ENCODE data around the gene PXK.
A peak's percentile ranks its signal among the peaks of the same experiment; 100 is the strongest.

The PXK gene

GRCh38 chr3:58394339-58394738 lies 61.6 kb downstream of the PXK start:
- no peak overlapping the region for H3K4me2 ChIP-seq (ENCODE audit: low read length, poor library complexity, severe bottlenecking)
- no peaks in the 10 kb centered on the region for H3K79me1 ChIP-seq (replicated peaks; ENCODE audit: low read length, poor library complexity, severe bottlenecking)
- H3K9me3 ChIP-seq (ENCODE audit: control insufficient read depth, low read length): no peaks in the 10 kb centered on the region
- H2BK15ac ChIP-seq (ENCODE audit: low read depth, poor library complexity, severe bottlenecking): no peak overlapping the region
- H2BK12ac ChIP-seq (ENCODE audit: low read length in 2 of 2): no peak overlapping the region
- no peak overlapping the region for H3K18ac ChIP-seq (ENCODE audit: low read depth in 1 of 2, low read length in 2 of 2)
- H3K9ac ChIP-seq (ENCODE audit: low read length): no peak overlapping the region
- H2AK5ac ChIP-seq (ENCODE audit: low read length, severe bottlenecking): no peak overlapping the region
- no peak overlapping the region for H2AFZ ChIP-seq (ENCODE audit: low read depth, low read length)
- peaks cover 18 to 63% of the 10 kb centered on the region in 2 experiments for H3K36me3 ChIP-seq (ENCODE audit: control insufficient read depth in 1 of 2, insufficient read depth in 2 of 2, low read depth in 1 of 2, low read length in 2 of 2)
- H3K27ac ChIP-seq (ENCODE audit: low read length, poor library complexity, severe bottlenecking): no peak overlapping the region
- H2BK120ac ChIP-seq (ENCODE audit: low read depth, low read length): no peak overlapping the region
- H4K8ac ChIP-seq (ENCODE audit: low read length): no peak overlapping the region
- no peak overlapping the region for H3K4me3 ChIP-seq (ENCODE audit: insufficient read depth in 1 of 2, low read depth in 1 of 2, low read length in 2 of 2)
- H2BK5ac ChIP-seq (ENCODE audit: low read depth, low read length, poor library complexity, severe bottlenecking): no peak overlapping the region
- no peaks in the 10 kb centered on the region for H3K27me3 ChIP-seq (ENCODE audit: control insufficient read depth in 1 of 2, insufficient read depth in 1 of 2, low read length in 2 of 2)
- no peak overlapping the region for H3K23ac ChIP-seq (ENCODE audit: low read length in 2 of 2)
- no peaks in the 10 kb centered on the region for H3K4me1 ChIP-seq (ENCODE audit: control insufficient read depth, insufficient read depth, low read depth, low read length)
- no peak overlapping the region for H3K4ac ChIP-seq (ENCODE audit: low read depth in 1 of 2, low read length in 2 of 2)
- no peak overlapping the region for H3K14ac ChIP-seq (ENCODE audit: low read length in 2 of 2)
- DNase-seq: no peak
- no peak overlapping the region for H4K91ac ChIP-seq (ENCODE audit: low read length)

- Histone ChIP-seq H2BK5ac (ENCODE audit: low read depth, low read length, poor library complexity, severe bottlenecking) (no peak overlapping the region), H3K23ac (ENCODE audit: low read length in 2 of 2) (no peak overlapping the region), H3K9ac (ENCODE audit: low read length) (no peak overlapping the region), H3K36me3 (ENCODE audit: control insufficient read depth in 1 of 2, insufficient read depth in 2 of 2, low read depth in 1 of 2, low read length in 2 of 2) (peaks cover 24 to 79% of the 10 kb centered on the region in 2 experiments), H3K18ac (ENCODE audit: low read depth in 1 of 2, low read length in 2 of 2) (no peak overlapping the region), H3K4me1 (ENCODE audit: control insufficient read depth, insufficient read depth, low read depth, low read length) (no peaks in the 10 kb centered on the region), H3K27me3 (ENCODE audit: control insufficient read depth in 1 of 2, insufficient read depth in 1 of 2, low read length in 2 of 2) (no peaks in the 10 kb centered on the region), H3K9me3 (ENCODE audit: control insufficient read depth, low read length) (no peaks in the 10 kb centered on the region), H2BK120ac (ENCODE audit: low read depth, low read length) (no peak overlapping the region), H3K4me3 (ENCODE audit: insufficient read depth in 1 of 2, low read depth in 1 of 2, low read length in 2 of 2) (no peak overlapping the region), H2BK15ac (ENCODE audit: low read depth, poor library complexity, severe bottlenecking) (no peak overlapping the region), H2BK12ac (ENCODE audit: low read length in 2 of 2) (no peak overlapping the region), H3K4ac (ENCODE audit: low read depth in 1 of 2, low read length in 2 of 2) (no peak overlapping the region), H3K27ac (ENCODE audit: low read length, poor library complexity, severe bottlenecking) (no peak overlapping the region), H3K79me1 (replicated peaks; ENCODE audit: low read length, poor library complexity, severe bottlenecking) (peaks cover 1% of the 10 kb centered on the region), H4K8ac (ENCODE audit: low read length) (no peak overlapping the region), H4K91ac (ENCODE audit: low read length) (no peak overlapping the region), H2AK5ac (ENCODE audit: low read length, severe bottlenecking) (no peak overlapping the region), H2AFZ (ENCODE audit: low read depth, low read length) (no peak overlapping the region), H3K4me2 (ENCODE audit: low read length, poor library complexity, severe bottlenecking) (no peak overlapping the region), H3K14ac (ENCODE audit: low read length in 2 of 2) (no peak overlapping the region)
- DNase-seq: no peak
- WGBS: 95% methylated on average over 9 of the region's 9 CpGs
These were observed 66.1 kb downstream of the PXK start for GRCh38 chr3:58398669-58399333.

DNA sequence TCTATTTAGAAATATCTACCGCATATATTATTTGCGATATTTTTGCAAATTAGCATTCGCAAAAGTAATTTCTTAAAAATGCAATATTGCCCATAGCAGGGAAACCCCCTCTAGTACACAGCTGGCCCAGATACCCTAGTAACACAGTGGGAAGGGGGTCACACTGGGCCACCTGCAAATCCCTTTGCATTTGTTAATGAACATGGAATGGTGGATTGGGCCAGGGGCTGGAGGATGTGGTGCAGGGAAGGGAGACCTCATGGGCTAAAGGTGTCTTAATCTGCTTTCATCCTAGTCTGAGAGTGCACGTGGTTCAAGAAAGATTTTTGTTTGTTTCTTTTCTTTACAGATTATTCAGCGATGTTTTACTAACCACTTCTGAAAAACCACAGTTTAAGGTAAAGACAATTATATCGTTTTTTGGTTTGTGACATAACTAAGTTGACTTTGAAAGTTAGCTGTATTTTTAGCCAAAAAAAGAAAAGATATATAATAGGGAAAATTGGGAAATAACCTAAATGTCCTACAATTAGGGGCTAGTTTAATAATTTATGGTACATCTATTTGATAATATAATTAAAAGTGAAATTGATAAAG lies 70.9 kb downstream of the PXK start:
- Histone ChIP-seq H2BK120ac (ENCODE audit: low read depth, low read length) (no peak overlapping the region), H3K36me3 (ENCODE audit: control insufficient read depth in 1 of 2, insufficient read depth in 2 of 2, low read depth in 1 of 2, low read length in 2 of 2) (peaks cover 8 to 41% of the 10 kb centered on the region in 2 experiments), H3K4me3 (ENCODE audit: insufficient read depth in 1 of 2, low read depth in 1 of 2, low read length in 2 of 2) (no peak overlapping the region), H2BK12ac (ENCODE audit: low read length in 2 of 2) (no peak overlapping the region), H3K9ac (ENCODE audit: low read length) (no peak overlapping the region), H3K14ac (ENCODE audit: low read length in 2 of 2) (no peak overlapping the region), H3K23ac (ENCODE audit: low read length in 2 of 2) (no peak overlapping the region), H4K91ac (ENCODE audit: low read length) (no peak overlapping the region), H2AK5ac (ENCODE audit: low read length, severe bottlenecking) (no peak overlapping the region), H3K9me3 (ENCODE audit: control insufficient read depth, low read length) (no peaks in the 10 kb centered on the region), H3K18ac (ENCODE audit: low read depth in 1 of 2, low read length in 2 of 2) (no peak overlapping the region), H3K4me2 (ENCODE audit: low read length, poor library complexity, severe bottlenecking) (no peak overlapping the region), H2BK5ac (ENCODE audit: low read depth, low read length, poor library complexity, severe bottlenecking) (no peak overlapping the region), H3K4me1 (ENCODE audit: control insufficient read depth, insufficient read depth, low read depth, low read length) (peaks cover 2% of the 10 kb centered on the region), H4K8ac (ENCODE audit: low read length) (no peak overlapping the region), H2AFZ (ENCODE audit: low read depth, low read length) (no peak overlapping the region), H3K4ac (ENCODE audit: low read depth in 1 of 2, low read length in 2 of 2) (no peak overlapping the region), H2BK15ac (ENCODE audit: low read depth, poor library complexity, severe bottlenecking) (no peak overlapping the region), H3K27ac (ENCODE audit: low read length, poor library complexity, severe bottlenecking) (no peak overlapping the region), H3K27me3 (ENCODE audit: control insufficient read depth in 1 of 2, insufficient read depth in 1 of 2, low read length in 2 of 2) (no peaks in the 10 kb centered on the region), H3K79me1 (replicated peaks; ENCODE audit: low read length, poor library complexity, severe bottlenecking) (peaks cover 1% of the 10 kb centered on the region)
- DNase-seq: no peak
- WGBS: 90% methylated on average over 4 of the region's 6 CpGs

DNA sequence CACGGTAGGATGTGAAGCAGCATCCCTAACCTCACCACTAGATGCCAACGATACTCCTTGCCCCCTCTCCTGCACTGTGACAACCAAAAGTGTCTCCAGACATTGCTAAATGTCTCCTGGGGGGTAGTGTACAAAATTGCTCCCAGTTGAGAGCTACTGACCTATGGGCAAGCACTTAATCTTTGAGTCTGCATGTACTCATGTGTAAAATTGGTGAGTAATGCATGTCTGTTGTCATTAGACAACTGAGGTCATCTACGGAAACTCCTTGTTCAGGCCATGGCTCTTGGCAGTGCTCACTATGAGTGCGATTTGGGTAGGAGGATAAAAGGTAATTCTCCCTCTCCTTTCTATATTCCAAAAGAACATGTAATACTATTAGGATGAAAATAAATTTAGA lies 71.7 kb downstream of the PXK start:
- WGBS: 42% methylated on average over 2 of the region's 4 CpGs
- H3K27ac ChIP-seq (ENCODE audit: low read length, poor library complexity, severe bottlenecking): no peak overlapping the region
- no peak overlapping the region for H3K9ac ChIP-seq (ENCODE audit: low read length)
- no peak overlapping the region for H3K18ac ChIP-seq (ENCODE audit: low read depth in 1 of 2, low read length in 2 of 2)
- H3K4me1 ChIP-seq (ENCODE audit: control insufficient read depth, insufficient read depth, low read depth, low read length): peaks cover 2% of the 10 kb centered on the region
- H2BK5ac ChIP-seq (ENCODE audit: low read depth, low read length, poor library complexity, severe bottlenecking): no peak overlapping the region
- H4K91ac ChIP-seq (ENCODE audit: low read length): no peak overlapping the region
- no peaks in the 10 kb centered on the region for H3K9me3 ChIP-seq (ENCODE audit: control insufficient read depth, low read length)
- H2BK15ac ChIP-seq (ENCODE audit: low read depth, poor library complexity, severe bottlenecking): no peak overlapping the region
- H3K4me3 ChIP-seq (ENCODE audit: insufficient read depth in 1 of 2, low read depth in 1 of 2, low read length in 2 of 2): no peak overlapping the region
- DNase-seq: peak; percentile 72
- H2BK12ac ChIP-seq (ENCODE audit: low read length in 2 of 2): no peak overlapping the region
- H2AFZ ChIP-seq (ENCODE audit: low read depth, low read length): no peak overlapping the region
- no peak overlapping the region for H4K8ac ChIP-seq (ENCODE audit: low read length)
- peaks cover 5 to 41% of the 10 kb centered on the region in 2 experiments for H3K36me3 ChIP-seq (ENCODE audit: control insufficient read depth in 1 of 2, insufficient read depth in 2 of 2, low read depth in 1 of 2, low read length in 2 of 2)
- no peak overlapping the region for H3K4ac ChIP-seq (ENCODE audit: low read depth in 1 of 2, low read length in 2 of 2)
- H3K23ac ChIP-seq (ENCODE audit: low read length in 2 of 2): no peak overlapping the region
- H3K27me3 ChIP-seq (ENCODE audit: control insufficient read depth in 1 of 2, insufficient read depth in 1 of 2, low read length in 2 of 2): no peaks in the 10 kb centered on the region
- H3K4me2 ChIP-seq (ENCODE audit: low read length, poor library complexity, severe bottlenecking): no peak overlapping the region
- no peak overlapping the region for H2AK5ac ChIP-seq (ENCODE audit: low read length, severe bottlenecking)
- H2BK120ac ChIP-seq (ENCODE audit: low read depth, low read length): no peak overlapping the region
- peaks cover 1% of the 10 kb centered on the region for H3K79me1 ChIP-seq (replicated peaks; ENCODE audit: low read length, poor library complexity, severe bottlenecking)
- no peak overlapping the region for H3K14ac ChIP-seq (ENCODE audit: low read length in 2 of 2)

Measured in mesenchymal stem cell (in vitro differentiated cells and primary cell).